Suprapubic skin (tissue), 3 donors: ENCODE results near the gene PELI1.

ENCODE experiments used
- POLR2A ChIP-seq, 2 donors: fragments of 450-650 bp; IDR thresholded peaks; one replicate each; pipeline ENCODE4 v1.6.1; 2017; ENCODE audit warnings: antibody characterized with exemption in 2 of 2, mild to moderate bottlenecking in 2 of 2, moderate library complexity in 2 of 2
- TF ChIP-seq, protein P1 (sequence below), 2 donors: fragments of 200-600 bp in 1 of 2; fragments of 450-650 bp in 1 of 2; sonication (generic) in 1 of 2; IDR thresholded peaks; one replicate each; pipeline ENCODE4 v1.5.1; 2016 to 2019; ENCODE audit warnings: antibody characterized with exemption in 2 of 2, mild to moderate bottlenecking in 1 of 2, moderate library complexity in 1 of 2

DNA sequence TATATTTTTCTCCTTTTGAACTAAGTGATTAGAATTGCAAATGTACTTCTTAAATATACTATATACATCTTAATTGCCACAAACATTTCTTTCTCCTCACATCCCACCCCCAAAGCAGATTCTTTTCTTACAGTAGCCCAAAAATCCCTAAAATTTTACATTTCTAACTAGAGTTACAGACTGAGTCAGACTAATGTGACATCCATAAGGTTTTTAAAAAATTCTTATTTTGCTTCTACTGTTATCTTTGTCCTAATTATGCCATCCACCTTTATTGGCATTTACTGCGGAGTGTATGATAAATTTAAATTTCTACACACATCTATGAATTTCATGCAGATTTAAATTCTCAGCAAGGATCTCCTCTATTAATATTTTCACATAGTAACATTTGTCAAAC, 15.8 kb downstream of the PELI1 start:
- TF ChIP-seq, protein P1, sequence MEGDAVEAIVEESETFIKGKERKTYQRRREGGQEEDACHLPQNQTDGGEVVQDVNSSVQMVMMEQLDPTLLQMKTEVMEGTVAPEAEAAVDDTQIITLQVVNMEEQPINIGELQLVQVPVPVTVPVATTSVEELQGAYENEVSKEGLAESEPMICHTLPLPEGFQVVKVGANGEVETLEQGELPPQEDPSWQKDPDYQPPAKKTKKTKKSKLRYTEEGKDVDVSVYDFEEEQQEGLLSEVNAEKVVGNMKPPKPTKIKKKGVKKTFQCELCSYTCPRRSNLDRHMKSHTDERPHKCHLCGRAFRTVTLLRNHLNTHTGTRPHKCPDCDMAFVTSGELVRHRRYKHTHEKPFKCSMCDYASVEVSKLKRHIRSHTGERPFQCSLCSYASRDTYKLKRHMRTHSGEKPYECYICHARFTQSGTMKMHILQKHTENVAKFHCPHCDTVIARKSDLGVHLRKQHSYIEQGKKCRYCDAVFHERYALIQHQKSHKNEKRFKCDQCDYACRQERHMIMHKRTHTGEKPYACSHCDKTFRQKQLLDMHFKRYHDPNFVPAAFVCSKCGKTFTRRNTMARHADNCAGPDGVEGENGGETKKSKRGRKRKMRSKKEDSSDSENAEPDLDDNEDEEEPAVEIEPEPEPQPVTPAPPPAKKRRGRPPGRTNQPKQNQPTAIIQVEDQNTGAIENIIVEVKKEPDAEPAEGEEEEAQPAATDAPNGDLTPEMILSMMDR (IDR thresholded peaks at IDR 0.05): no peak
- no peak for TF ChIP-seq POLR2A (IDR thresholded peaks at IDR 0.05)
